Mucosa of rectum (tissue), 2 donors: ENCODE measurements around the gene DENND1C.
"Not testable (repeated sequence)": the region's sequence is repeated elsewhere in the genome, so short reads cannot be mapped to it uniquely, and the experiment has no call there.

ENCODE experiments used
- H3K27ac ChIP-seq, 2 donors: one replicate each; pipeline ENCODE4 v1.7.0; 2013; ENCODE audit warnings: inconsistent platforms in 2 of 2, low read depth in 2 of 2, low read length in 2 of 2
- H3K27me3 ChIP-seq, 2 donors: one replicate each; pipeline ENCODE4 v1.7.0; 2013; ENCODE audit warnings: low read length in 2 of 2; ENCODE audit not compliant: control insufficient read depth in 2 of 2, insufficient read depth in 2 of 2
- H3K36me3 ChIP-seq, 2 donors: one replicate each; pipeline ENCODE4 v1.7.0; 2013; ENCODE audit warnings: low read length in 2 of 2; ENCODE audit not compliant: control insufficient read depth in 2 of 2, insufficient read depth in 2 of 2
- H3K4me1 ChIP-seq, 2 donors: one replicate each; pipeline ENCODE4 v1.7.0; 2013; ENCODE audit warnings: low read length in 2 of 2, mild to moderate bottlenecking in 1 of 2; ENCODE audit not compliant: control insufficient read depth in 2 of 2, insufficient read depth in 2 of 2
- H3K4me3 ChIP-seq, 2 donors: one replicate each; pipeline ENCODE4 v1.7.0; 2013; ENCODE audit warnings: low read length in 2 of 2
- H3K9ac ChIP-seq, 2 donors: one replicate each; pipeline ENCODE4 v1.7.0; 2013; ENCODE audit warnings: low read length in 2 of 2, low read depth in 1 of 2, mild to moderate bottlenecking in 1 of 2
- H3K9me3 ChIP-seq, 2 donors: one replicate each; pipeline ENCODE4 v1.7.0; 2013; ENCODE audit warnings: low read length in 2 of 2; ENCODE audit not compliant: control insufficient read depth in 2 of 2
- donor health status: healthy.
- donor health status: Normal muscosa, but diverticular disease.

DENND1C gene

GRCh38 chr19:6439743-6440142 lies 41.8 kb downstream of the DENND1C start:
- H3K9ac ChIP-seq, result no peak overlapping the region
- H3K9me3 ChIP-seq, result no peaks in the 10 kb centered on the region
- no peaks in the 10 kb centered on the region for H3K36me3 ChIP-seq
- H3K4me1 ChIP-seq, result no peaks in the 10 kb centered on the region
- no peak overlapping the region for H3K4me3 ChIP-seq
- H3K27me3 ChIP-seq, result no peaks in the 10 kb centered on the region
- H3K27ac ChIP-seq, result no peak overlapping the region

DNA sequence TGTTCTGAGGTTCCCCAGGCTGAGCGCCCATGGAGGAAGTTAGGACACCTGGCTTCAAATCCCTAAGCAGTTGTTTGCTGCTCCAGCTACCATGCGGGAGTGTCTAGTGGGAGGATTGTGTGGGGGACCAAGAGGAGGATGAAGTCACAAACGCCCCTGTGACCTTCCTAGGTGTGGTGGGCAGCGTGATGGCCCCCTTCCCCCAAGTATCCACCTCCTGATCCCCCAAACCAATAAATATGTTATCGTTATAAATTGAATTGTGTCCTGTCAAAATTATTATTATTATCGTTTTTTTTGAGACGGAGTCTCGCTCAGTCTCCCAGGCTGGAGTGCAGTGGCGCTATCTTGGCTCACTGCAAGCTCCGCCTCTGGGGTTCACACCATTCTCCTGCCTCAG lies 47.9 kb downstream of the DENND1C start, which contains the start of gene SLC25A41:
Gene SLC25A41, minus strand, starts transcription at position 101 of the 400 bp plus-strand sequence. Its CDS starts 70 bp downstream, at position 31.
- no peaks in the 10 kb centered on the region for H3K27me3 ChIP-seq
- H3K4me3 ChIP-seq, result no peak within 1 kb of the TSS
- H3K36me3 ChIP-seq, result no peaks in the 10 kb centered on the region
- no peaks in the 10 kb centered on the region for H3K4me1 ChIP-seq
- H3K9me3 ChIP-seq, result no peaks in the 10 kb centered on the region
- no peak within 1 kb of the TSS for H3K27ac ChIP-seq
- no peak within 1 kb of the TSS for H3K9ac ChIP-seq

DNA sequence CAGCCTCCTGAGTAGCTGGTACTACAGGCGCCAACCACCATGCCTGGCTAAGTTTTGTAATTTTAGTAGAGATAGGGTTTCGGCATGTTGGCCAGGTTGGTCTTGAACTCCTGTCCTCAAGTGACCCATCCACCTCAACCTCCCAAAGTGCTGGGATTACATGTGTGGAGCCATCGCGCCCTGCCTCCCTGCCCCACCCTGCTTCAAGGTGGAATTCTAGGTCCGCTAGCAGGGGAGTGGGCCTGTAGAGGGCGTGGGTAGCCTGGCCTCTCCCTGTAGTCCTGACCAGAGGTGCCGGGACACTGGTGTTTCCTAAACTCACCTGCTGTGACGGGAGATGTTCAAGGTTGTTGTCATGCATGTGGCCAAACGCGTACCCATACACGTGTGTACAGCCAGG lies 48.4 kb downstream of the DENND1C start:
- no peaks in the 10 kb centered on the region for H3K9me3 ChIP-seq
- H3K9ac ChIP-seq, result no peak overlapping the region
- H3K4me3 ChIP-seq, result no peak overlapping the region
- H3K27me3 ChIP-seq, result no peaks in the 10 kb centered on the region
- H3K36me3 ChIP-seq, result no peaks in the 10 kb centered on the region
- H3K4me1 ChIP-seq, result no peaks in the 10 kb centered on the region
- no peak overlapping the region for H3K27ac ChIP-seq

GRCh38 chr19:6431891-6432290 lies 49.7 kb downstream of the DENND1C start:
- Histone ChIP-seq H3K36me3 (no peaks in the 10 kb centered on the region), H3K9me3 (no peaks in the 10 kb centered on the region), H3K27ac (no peak overlapping the region), H3K9ac (no peak overlapping the region), H3K4me3 (no peak overlapping the region), H3K4me1 (no peaks in the 10 kb centered on the region), H3K27me3 (no peaks in the 10 kb centered on the region)

GRCh38 chr19:6429419-6430221 lies 52.0 kb downstream of the DENND1C start:
- peaks cover 3 to 5% of the 10 kb centered on the region in 2 donors for H3K4me1 ChIP-seq
- H3K36me3 ChIP-seq, result no peaks in the 10 kb centered on the region
- no peak overlapping the region for H3K4me3 ChIP-seq
- H3K27me3 ChIP-seq, result no peaks in the 10 kb centered on the region
- no peak overlapping the region for H3K9ac ChIP-seq
- H3K9me3 ChIP-seq, result no peaks in the 10 kb centered on the region
- no peak overlapping the region for H3K27ac ChIP-seq

DNA sequence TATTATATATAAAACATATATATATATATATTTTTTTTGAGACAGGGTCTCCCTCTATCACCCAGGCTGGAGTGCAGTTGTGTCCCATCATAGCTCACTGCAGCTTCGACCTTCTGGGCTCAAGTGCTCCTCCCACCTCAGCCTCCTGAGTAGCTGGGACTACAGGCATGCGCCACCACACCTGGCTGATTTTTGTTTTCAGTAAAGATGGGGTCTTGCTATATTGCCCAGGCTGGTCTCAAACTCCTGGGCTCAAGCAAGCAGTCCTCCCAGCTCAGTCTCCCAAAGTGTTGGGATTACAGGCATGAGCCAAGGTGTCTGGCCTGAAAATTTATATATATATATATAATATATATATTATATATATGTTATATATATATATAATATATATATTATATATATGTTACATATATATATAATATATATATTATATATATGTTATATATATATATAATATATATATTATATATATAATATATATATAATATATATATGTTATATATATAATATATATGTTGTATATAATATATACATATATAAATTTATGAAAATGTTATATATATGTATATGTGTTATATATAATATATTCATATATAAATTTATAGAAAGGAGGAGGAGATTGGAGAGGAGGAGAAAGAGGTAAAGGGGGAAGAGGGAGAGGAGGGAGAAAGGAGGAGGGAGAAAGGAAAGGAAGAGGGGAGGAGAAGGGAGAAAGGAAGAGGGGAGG lies 52.7 kb downstream of the DENND1C start:
- not testable (repeated sequence) for H3K9ac ChIP-seq, H3K27ac ChIP-seq, H3K27me3 ChIP-seq, H3K9me3 ChIP-seq, H3K4me1 ChIP-seq, H3K36me3 ChIP-seq, H3K4me3 ChIP-seq

GRCh38 chr19:6427131-6427530 lies 54.5 kb downstream of the DENND1C start:
- H3K27me3 ChIP-seq, result no peaks in the 10 kb centered on the region
- peaks cover 11 to 13% of the 10 kb centered on the region in 2 donors for H3K4me1 ChIP-seq
- no peak overlapping the region for H3K9ac ChIP-seq
- peaks cover under 1% of the 10 kb centered on the region in 2 donors for H3K36me3 ChIP-seq
- no peaks in the 10 kb centered on the region for H3K9me3 ChIP-seq
- H3K27ac ChIP-seq, result no peak overlapping the region
- no peak overlapping the region for H3K4me3 ChIP-seq

- Histone ChIP-seq H3K4me1 (peaks cover 11 to 16% of the 10 kb centered on the region in 2 donors), H3K27me3 (no peaks in the 10 kb centered on the region), H3K4me3 (peak overlapping the region; percentile 43 to 63), H3K9ac (peak overlapping the region in 1 of 2 donors; percentile 41), H3K27ac (peak overlapping the region; percentile 67 to 84), H3K36me3 (peaks cover 8 to 10% of the 10 kb centered on the region in 2 donors), H3K9me3 (no peaks in the 10 kb centered on the region)
Observed at GRCh38 chr19:6425732-6426620, 55.6 kb downstream of the DENND1C start.

DNA sequence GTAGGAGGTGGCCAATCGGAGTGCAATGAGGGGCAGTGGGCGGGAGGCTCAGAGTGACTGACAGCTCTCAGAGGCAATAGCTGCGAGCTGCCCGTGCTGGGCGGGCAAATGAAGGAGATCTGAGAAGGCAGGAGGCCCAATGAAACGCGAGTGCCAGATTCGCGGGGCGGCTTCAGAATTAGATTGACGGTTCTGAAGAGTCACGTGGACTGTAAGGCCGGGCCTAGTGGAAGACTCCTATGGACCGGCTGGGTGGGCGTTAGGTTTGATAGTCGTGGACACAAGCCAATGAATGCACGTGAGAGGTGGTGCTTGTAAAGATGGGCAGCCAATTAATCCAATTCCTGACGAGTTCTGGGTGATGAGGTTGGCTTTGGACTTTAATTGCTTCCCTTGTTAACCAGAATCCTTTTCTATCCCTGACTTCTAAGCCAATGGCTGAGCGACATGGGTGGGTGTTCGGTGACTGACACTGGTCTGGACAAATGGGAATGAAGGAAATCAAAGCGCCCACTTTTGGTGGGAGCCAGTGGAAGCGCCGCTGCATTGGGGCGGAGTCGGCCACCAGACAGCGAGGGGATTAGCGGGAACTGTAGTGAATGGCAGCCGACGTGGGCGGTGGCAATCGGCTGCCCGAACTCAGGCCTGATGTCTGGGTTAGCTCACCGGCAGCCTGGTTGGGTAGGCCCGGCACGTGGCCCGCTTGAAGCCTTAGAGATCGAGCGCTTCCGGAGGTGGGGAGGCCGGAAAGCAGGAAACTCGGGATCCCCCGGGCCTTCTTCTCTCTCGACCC lies 56.5 kb downstream of the DENND1C start:
- Histone ChIP-seq H3K4me3 (peak overlapping the region; percentile 43 to 63), H3K36me3 (peaks cover 16 to 17% of the 10 kb centered on the region in 2 donors), H3K9me3 (no peaks in the 10 kb centered on the region), H3K27ac (peak overlapping the region; percentile 67 to 84), H3K9ac (peak overlapping the region in 1 of 2 donors; percentile 41), H3K27me3 (no peaks in the 10 kb centered on the region), H3K4me1 (peaks cover 11 to 16% of the 10 kb centered on the region in 2 donors)
